ENCODE results near the gene EDIL3.

DNA sequence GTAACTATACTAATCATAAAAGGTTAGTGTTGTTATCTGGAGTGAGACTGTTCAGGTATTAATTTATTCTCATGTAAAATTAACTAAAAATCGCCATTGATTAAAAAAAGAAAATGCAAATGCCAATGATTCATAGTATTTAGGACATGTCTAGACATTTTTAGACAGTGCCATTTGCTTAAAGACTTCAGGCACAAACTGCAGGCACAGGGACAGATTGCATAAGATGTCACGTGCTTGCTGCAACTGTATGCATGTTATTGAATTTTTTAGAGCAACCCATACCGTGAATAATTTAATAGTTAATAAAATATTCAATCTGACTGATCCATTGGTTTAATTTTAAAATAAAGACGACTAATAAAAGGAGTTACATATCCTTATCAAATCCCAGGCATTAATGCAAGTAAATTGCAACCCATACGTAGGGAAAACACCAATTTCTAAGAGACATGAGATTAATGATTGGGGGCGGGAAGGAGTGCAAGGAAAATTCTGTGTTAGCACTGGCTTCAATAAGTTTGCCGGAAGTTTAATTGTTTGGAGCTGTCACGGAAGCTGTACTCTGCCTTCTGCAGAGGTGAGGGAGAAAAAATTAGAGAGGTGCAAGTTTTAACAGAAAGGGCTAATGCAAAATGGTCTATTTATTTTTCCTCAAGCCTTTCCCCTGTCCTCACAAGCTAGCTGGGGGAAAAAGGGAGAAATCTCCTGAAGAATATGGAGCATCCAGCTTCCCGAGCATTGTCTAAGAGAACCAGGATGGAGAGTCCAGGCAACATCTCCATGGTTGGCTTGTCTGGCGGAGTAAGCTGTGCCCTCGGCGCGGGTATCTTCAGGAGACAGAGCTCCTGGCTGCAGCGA lies 2.9 kb downstream of the EDIL3 start:
- TF ChIP-seq, protein P1, sequence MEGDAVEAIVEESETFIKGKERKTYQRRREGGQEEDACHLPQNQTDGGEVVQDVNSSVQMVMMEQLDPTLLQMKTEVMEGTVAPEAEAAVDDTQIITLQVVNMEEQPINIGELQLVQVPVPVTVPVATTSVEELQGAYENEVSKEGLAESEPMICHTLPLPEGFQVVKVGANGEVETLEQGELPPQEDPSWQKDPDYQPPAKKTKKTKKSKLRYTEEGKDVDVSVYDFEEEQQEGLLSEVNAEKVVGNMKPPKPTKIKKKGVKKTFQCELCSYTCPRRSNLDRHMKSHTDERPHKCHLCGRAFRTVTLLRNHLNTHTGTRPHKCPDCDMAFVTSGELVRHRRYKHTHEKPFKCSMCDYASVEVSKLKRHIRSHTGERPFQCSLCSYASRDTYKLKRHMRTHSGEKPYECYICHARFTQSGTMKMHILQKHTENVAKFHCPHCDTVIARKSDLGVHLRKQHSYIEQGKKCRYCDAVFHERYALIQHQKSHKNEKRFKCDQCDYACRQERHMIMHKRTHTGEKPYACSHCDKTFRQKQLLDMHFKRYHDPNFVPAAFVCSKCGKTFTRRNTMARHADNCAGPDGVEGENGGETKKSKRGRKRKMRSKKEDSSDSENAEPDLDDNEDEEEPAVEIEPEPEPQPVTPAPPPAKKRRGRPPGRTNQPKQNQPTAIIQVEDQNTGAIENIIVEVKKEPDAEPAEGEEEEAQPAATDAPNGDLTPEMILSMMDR (IDR thresholded peaks at IDR 0.05), result no peak
- no peak for TF ChIP-seq POLR2AphosphoS5 (IDR thresholded peaks at IDR 0.05)
- no peak for TF ChIP-seq POLR2A (IDR thresholded peaks at IDR 0.05)
- no peak for TF ChIP-seq EP300 (IDR thresholded peaks at IDR 0.05)

Data from gastroesophageal sphincter (tissue), 3 donors.